ENCODE data around the gene INPP4A. TPM values are rescaled to one million over a fixed set of nuclear protein-coding genes. Genes with fewer than 3 reads are reported as not detected.
A peak's percentile ranks its signal among the peaks of the same experiment; 100 is the strongest.

INPP4A gene
- total and polyA plus RNA-seq, 2 donors (not counting 3 experiments of a cell fraction or from before 2014, with no cell fraction given): 14.9 to 28.8 TPM

DNA sequence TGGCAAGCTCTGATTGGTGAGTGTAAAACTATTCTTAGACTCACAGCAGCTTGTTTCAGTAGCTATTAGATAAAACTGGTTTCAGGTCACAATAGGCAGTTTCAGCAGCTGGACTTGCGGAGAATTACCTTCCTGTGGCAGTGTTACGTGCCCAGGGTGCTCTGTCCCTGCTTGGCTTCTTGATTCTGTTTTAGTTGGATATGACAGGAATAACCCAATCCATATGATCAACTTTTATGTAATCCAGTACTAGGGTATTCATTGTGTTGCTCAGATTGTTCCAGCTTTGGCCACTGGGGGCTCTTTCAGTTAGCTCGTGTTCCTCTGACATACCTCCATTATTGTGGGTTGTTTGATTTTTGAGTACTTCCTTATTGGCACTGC lies 43.1 kb downstream of the INPP4A start:
- FAIRE-seq: peak; percentile 21
- Histone ChIP-seq H3K27ac (ENCODE audit: insufficient read depth, low read depth, low read length) (no peak overlapping the region), H3K79me2 (ENCODE audit: control insufficient read depth, insufficient read depth, low read length) (peaks cover 15% of the 10 kb centered on the region), H3K4me3 (replicated peaks in 1 of 3; ENCODE audit: insufficient read depth in 1 of 3, low read depth in 1 of 3, low read length in 3 of 3) (no peak overlapping the region), H2AFZ (ENCODE audit: low read depth, low read length) (no peak overlapping the region), H3K27me3 (ENCODE audit: control insufficient read depth in 2 of 2, insufficient read depth in 2 of 2, low read length in 2 of 2) (no peaks in the 10 kb centered on the region), H3K9ac (replicated peaks; ENCODE audit: extremely low read depth, insufficient read depth, low read length) (no peak overlapping the region), H3K9me3 (replicated peaks; ENCODE audit: control insufficient read depth, insufficient read depth, low read length) (no peaks in the 10 kb centered on the region), H3K4me1 (ENCODE audit: control insufficient read depth, extremely low read depth, insufficient read depth, low read length) (no peaks in the 10 kb centered on the region), H3K4me2 (ENCODE audit: insufficient read depth, low read length) (no peak overlapping the region), H4K20me1 (replicated peaks; ENCODE audit: control insufficient read depth, extremely low read depth, insufficient read depth, low read length) (no peaks in the 10 kb centered on the region), H3K36me3 (ENCODE audit: control insufficient read depth in 2 of 2, extremely low read depth in 1 of 2, insufficient read depth in 2 of 2, low read length in 2 of 2) (no peaks in the 10 kb centered on the region), H3K9me1 (replicated peaks; ENCODE audit: control insufficient read depth, extremely low read depth, insufficient read depth, low read length) (no peaks in the 10 kb centered on the region)
- CTCF ChIA-PET: interaction anchor here (0.6 to 2.6 kb wide), 25 partner anchors 8 to 93 kb away, joined by 3 to 18 read pairs (median 6); no protein-coding TSS in a partner anchor
- dilution Hi-C loops (cut with MboI; ENCODE audit: extremely low pct_ligation_motif_present, low sequenced_read_pairs): no loop called here
- BruUV-seq (replicated peaks): no TSS peak
- POLR2A ChIA-PET: no interaction called here
- intact Hi-C loops (cut with micrococcal nuclease): no loop called here
- DNase-seq (ENCODE audit: low read depth, low spot score): peak; percentile 35
- TF ChIP-seq, protein P1, sequence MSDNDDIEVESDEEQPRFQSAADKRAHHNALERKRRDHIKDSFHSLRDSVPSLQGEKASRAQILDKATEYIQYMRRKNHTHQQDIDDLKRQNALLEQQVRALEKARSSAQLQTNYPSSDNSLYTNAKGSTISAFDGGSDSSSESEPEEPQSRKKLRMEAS (IDR thresholded peaks at IDR 0.05; ENCODE audit: insufficient read depth, insufficient read length): no peak
- TF ChIP-seq EZH2 (IDR thresholded peaks at IDR 0.05; ENCODE audit: borderline replicate concordance, low read depth, low read length, severe bottlenecking): no peak
- TF ChIP-seq JUN (IDR thresholded peaks at IDR 0.05; ENCODE audit: borderline replicate concordance, insufficient read depth, insufficient read length, low read depth): no peak
- no peak for TF ChIP-seq MYC (IDR thresholded peaks at IDR 0.05; ENCODE audit: low read depth, low read length)
- no peak for TF ChIP-seq POLR2AphosphoS5 (IDR thresholded peaks at IDR 0.05; ENCODE audit: insufficient read depth, low read depth, low read length)
- TF ChIP-seq CTCF (IDR thresholded peaks at IDR 0.05; ENCODE audit: extremely low read depth in 1 of 2, insufficient read depth in 1 of 2, low read depth in 1 of 2, low read length in 2 of 2): peak; percentile 48 to 52

All from endothelial cell of umbilical vein (primary cell).